B cell (primary cell): Measurements from ENCODE around the gene APMAP. TPM values are rescaled to one million over a fixed set of nuclear protein-coding genes. Genes with fewer than 3 reads are reported as not detected.

Source experiments
- ATAC-seq: fragments of 200-7000 bp; cut with Tn5 transposase; one replicate; pipeline ENCODE4 v1.10.0; 2021; ENCODE audit warnings: low read depth, mild to moderate bottlenecking, moderate number of reproducible peaks, moderate library complexity
- CTCF ChIA-PET: fragments of 350-600 bp; sonication (Branson Sonifier 250); formaldehyde crosslinking; loops from one replicate; lab custom pipeline; 2021; ENCODE audit warnings: antibody characterized with exemption, inconsistent platforms; lab: Charles Lee
- POLR2A ChIA-PET: fragments of 350-600 bp; sonication (Branson Sonifier 250); formaldehyde crosslinking; loops from one replicate; lab custom pipeline; 2021; ENCODE audit warnings: antibody characterized with exemption; lab: Charles Lee
- DNase-seq: peaks from one replicate; pipeline ENCODE4 v3.0.0; 2013
- H2AFZ ChIP-seq: 2 replicates; pipeline ENCODE4 v1.6.1; 2012; ENCODE audit warnings: mild to moderate bottlenecking, low read depth, low read length; ENCODE audit not compliant: insufficient read depth, poor library complexity, severe bottlenecking
- H3K27ac ChIP-seq, 2 donors: 1 replicate in 1 of 2; 2 replicates in 1 of 2; pipeline ENCODE4 v1.5.1; 2012 to 2013; ENCODE audit warnings: low read length in 2 of 2, mild to moderate bottlenecking in 2 of 2, moderate library complexity in 1 of 2
- H3K27me3 ChIP-seq, 4 experiments: fragments of 200-600 bp in 1 of 4; sonication (generic) in 1 of 4; replicated peaks in 1 of 4; 1 replicate in 2 of 4; 2 replicates in 2 of 4; pipeline versions ENCODE4 v1.6.1 to v1.7.0; 2013 to 2016; ENCODE audit warnings: low read length in 3 of 4, mild to moderate bottlenecking in 2 of 4, mixed read lengths in 1 of 4, moderate library complexity in 1 of 4; ENCODE audit not compliant: insufficient read depth in 4 of 4, control insufficient read depth in 3 of 4; ENCODE audit errors: control extremely low read depth in 1 of 4
- H3K36me3 ChIP-seq, 2 experiments: replicated peaks in 1 of 2; 1 replicate in 1 of 2; 2 replicates in 1 of 2; pipeline versions ENCODE4 v1.6.1 to v1.7.1; 2013; ENCODE audit warnings: low read length in 1 of 2; ENCODE audit not compliant: insufficient read depth in 2 of 2, control insufficient read depth in 1 of 2; ENCODE audit errors: control extremely low read depth in 1 of 2, extremely low read depth in 1 of 2
- H3K4me1 ChIP-seq, 2 donors: fragments of 200-600 bp in 1 of 2; sonication (generic) in 1 of 2; 1 replicate in 1 of 2; 2 replicates in 1 of 2; pipeline versions ENCODE4 v1.5.1 to v1.6.1; 2013 to 2017; ENCODE audit warnings: low read length in 2 of 2; ENCODE audit not compliant: control insufficient read depth in 2 of 2, insufficient read depth in 2 of 2
- H3K4me2 ChIP-seq: replicated peaks from 2 replicates; pipeline ENCODE3; 2012; ENCODE audit warnings: mild to moderate bottlenecking, low read depth, low read length; ENCODE audit not compliant: poor library complexity, severe bottlenecking
- H3K4me3 ChIP-seq, 5 experiments: fragments of 200-600 bp in 1 of 5; sonication (generic) in 1 of 5; 1 replicate in 3 of 5; 2 replicates in 2 of 5; pipeline versions ENCODE4 v1.5.1 to v1.7.0; 2011 to 2016; ENCODE audit warnings: low read length in 4 of 5, mild to moderate bottlenecking in 4 of 5, low read depth in 2 of 5, control low read depth in 1 of 5, moderate library complexity in 1 of 5; ENCODE audit not compliant: insufficient read depth in 1 of 5; ENCODE audit errors: control extremely low read depth in 1 of 5, extremely low read depth in 1 of 5
- H3K79me2 ChIP-seq: fragments of 200-600 bp; sonication (generic); one replicate; pipeline ENCODE4 v1.6.0; 2016; ENCODE audit warnings: low read length; ENCODE audit not compliant: control insufficient read depth, insufficient read depth
- H3K9ac ChIP-seq: fragments of 200-600 bp; sonication (generic); 2 replicates; pipeline ENCODE4 v1.6.1; 2017; ENCODE audit warnings: mild to moderate bottlenecking, low read length, moderate library complexity
- H3K9me3 ChIP-seq, 3 donors: one replicate each; pipeline versions ENCODE4 v1.6.1 to v1.7.1; 2013; ENCODE audit warnings: low read length in 2 of 3; ENCODE audit not compliant: control insufficient read depth in 2 of 3, insufficient read depth in 1 of 3; ENCODE audit errors: control extremely low read depth in 1 of 3
- H4K20me1 ChIP-seq: 2 replicates; pipeline ENCODE4 v1.6.0; 2012; ENCODE audit warnings: mild to moderate bottlenecking, low read length; ENCODE audit not compliant: insufficient read depth, control insufficient read depth, poor library complexity, severe bottlenecking
- H3K27ac Mint-ChIP-seq: one replicate; pipeline ENCODE4 v1.8.0; 2021; ENCODE audit warnings: mixed read lengths
- H3K27me3 Mint-ChIP-seq: one replicate; pipeline ENCODE4 v1.8.0; 2021; ENCODE audit warnings: mixed read lengths
- H3K4me1 Mint-ChIP-seq: one replicate; pipeline ENCODE4 v1.8.0; 2021; ENCODE audit warnings: mixed read lengths
- H3K4me3 Mint-ChIP-seq: one replicate; pipeline ENCODE4 v1.8.0; 2021; ENCODE audit warnings: mixed read lengths
- H3K9me3 Mint-ChIP-seq: one replicate; pipeline ENCODE4 v1.8.0; 2022; ENCODE audit warnings: mixed read lengths; ENCODE audit not compliant: insufficient read depth
- EZH2 ChIP-seq: IDR thresholded peaks from 2 replicates; pipeline ENCODE4 v1.6.1; 2012; ENCODE audit warnings: borderline replicate concordance, low read depth, mild to moderate bottlenecking, moderate library complexity, low read length; ENCODE audit not compliant: insufficient read depth, poor library complexity, severe bottlenecking
- WGBS: methylation state at CpG from one replicate; pipeline ENCODE4 v1.1.5; 2013; ENCODE audit warnings: missing lambda C conversion rate; ENCODE audit not compliant: insufficient coverage; 5-methylcytosine and 5-hydroxymethylcytosine counted together
- intact Hi-C: fragments of 100-400 bp; cut with micrococcal nuclease; formaldehyde crosslinking; loops from one replicate; pipeline ENCODE4 v1.10.0; 2022
- polyA plus RNA-seq: library from polyadenylated mRNA; depleted of rRNA; stranded (reverse); fragments of >200 nt; gene quantifications from 2 replicates; pipeline ENCODE4 v1.2.3, GENCODE V29; 2012
- total RNA-seq, 2 donors: library from RNA; stranded (reverse); fragments of 120-200 nt in 1 of 2; gene quantifications; 1 replicate in 1 of 2; 2 replicates in 1 of 2; pipeline versions ENCODE4 v1.2.3 to v1.2.4, GENCODE V29; 2013 to 2022
- TF ChIP-seq, protein P1 (sequence below): fragments of 200-600 bp; IDR thresholded peaks from one replicate; pipeline ENCODE4 v1.8.0; 2022; ENCODE audit warnings: antibody characterized with exemption, mild to moderate bottlenecking

The APMAP gene
- total and polyA plus RNA-seq, 2 donors (not counting 1 experiment from before 2014, with no cell fraction given), result 9.1 to 28.0 TPM

DNA sequence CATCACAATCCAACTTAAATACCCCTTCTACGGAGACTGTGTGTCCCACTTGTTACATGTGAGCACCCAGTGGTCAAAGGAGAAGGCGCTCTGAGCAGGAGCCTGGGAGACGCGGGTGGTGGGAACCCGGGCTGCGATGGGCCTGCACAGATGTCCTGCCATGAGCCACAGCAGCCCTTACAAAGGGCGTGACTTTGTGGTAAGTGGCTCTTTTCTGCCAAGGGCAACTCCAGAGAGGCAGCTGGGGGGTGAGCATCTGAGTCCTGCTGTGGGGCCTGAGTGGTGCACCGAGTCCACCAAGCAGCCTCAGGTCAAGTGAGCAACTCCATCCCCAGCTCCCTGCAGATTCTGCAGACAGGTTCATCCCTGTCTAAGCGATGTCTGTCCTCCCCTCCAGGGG, 77.1 kb downstream of the APMAP start:
- peaks cover 0 to 3% of the 10 kb centered on the region in 2 donors for H3K4me1 ChIP-seq
- CTCF ChIA-PET, result no interaction called here
- H3K27ac ChIP-seq, result no peak overlapping the region
- Mint-ChIP-seq H3K27ac (no peak overlapping the region), H3K27me3 (peaks cover 20% of the 10 kb centered on the region), H3K4me3 (no peak overlapping the region), H3K4me1 (no peaks in the 10 kb centered on the region), H3K9me3 (no peaks in the 10 kb centered on the region)
- H4K20me1 ChIP-seq, result no peaks in the 10 kb centered on the region
- H3K36me3 ChIP-seq, result no peaks in the 10 kb centered on the region
- TF ChIP-seq, protein P1, sequence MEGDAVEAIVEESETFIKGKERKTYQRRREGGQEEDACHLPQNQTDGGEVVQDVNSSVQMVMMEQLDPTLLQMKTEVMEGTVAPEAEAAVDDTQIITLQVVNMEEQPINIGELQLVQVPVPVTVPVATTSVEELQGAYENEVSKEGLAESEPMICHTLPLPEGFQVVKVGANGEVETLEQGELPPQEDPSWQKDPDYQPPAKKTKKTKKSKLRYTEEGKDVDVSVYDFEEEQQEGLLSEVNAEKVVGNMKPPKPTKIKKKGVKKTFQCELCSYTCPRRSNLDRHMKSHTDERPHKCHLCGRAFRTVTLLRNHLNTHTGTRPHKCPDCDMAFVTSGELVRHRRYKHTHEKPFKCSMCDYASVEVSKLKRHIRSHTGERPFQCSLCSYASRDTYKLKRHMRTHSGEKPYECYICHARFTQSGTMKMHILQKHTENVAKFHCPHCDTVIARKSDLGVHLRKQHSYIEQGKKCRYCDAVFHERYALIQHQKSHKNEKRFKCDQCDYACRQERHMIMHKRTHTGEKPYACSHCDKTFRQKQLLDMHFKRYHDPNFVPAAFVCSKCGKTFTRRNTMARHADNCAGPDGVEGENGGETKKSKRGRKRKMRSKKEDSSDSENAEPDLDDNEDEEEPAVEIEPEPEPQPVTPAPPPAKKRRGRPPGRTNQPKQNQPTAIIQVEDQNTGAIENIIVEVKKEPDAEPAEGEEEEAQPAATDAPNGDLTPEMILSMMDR, result no peak
- TF ChIP-seq EZH2, result no peak
- no peak overlapping the region for H3K4me2 ChIP-seq
- H3K4me3 ChIP-seq, result no peak overlapping the region
- POLR2A ChIA-PET, result no interaction called here
- no peak for DNase-seq
- WGBS, result 94% methylated on average over 9 of the region's 9 CpGs
- H3K79me2 ChIP-seq, result no peaks in the 10 kb centered on the region
- intact Hi-C loops, result loop anchor here (5.0 kb wide), 1 partner anchor 753 kb away; no protein-coding TSS in a partner anchor
- H3K9ac ChIP-seq, result no peak overlapping the region
- H2AFZ ChIP-seq, result no peak overlapping the region
- ATAC-seq, result no peak
- peaks cover 0 to 13% (median 2%) of the 10 kb centered on the region in 4 experiments for H3K27me3 ChIP-seq
- peaks cover 0 to 3% (median 0%) of the 10 kb centered on the region in 3 donors for H3K9me3 ChIP-seq

DNA sequence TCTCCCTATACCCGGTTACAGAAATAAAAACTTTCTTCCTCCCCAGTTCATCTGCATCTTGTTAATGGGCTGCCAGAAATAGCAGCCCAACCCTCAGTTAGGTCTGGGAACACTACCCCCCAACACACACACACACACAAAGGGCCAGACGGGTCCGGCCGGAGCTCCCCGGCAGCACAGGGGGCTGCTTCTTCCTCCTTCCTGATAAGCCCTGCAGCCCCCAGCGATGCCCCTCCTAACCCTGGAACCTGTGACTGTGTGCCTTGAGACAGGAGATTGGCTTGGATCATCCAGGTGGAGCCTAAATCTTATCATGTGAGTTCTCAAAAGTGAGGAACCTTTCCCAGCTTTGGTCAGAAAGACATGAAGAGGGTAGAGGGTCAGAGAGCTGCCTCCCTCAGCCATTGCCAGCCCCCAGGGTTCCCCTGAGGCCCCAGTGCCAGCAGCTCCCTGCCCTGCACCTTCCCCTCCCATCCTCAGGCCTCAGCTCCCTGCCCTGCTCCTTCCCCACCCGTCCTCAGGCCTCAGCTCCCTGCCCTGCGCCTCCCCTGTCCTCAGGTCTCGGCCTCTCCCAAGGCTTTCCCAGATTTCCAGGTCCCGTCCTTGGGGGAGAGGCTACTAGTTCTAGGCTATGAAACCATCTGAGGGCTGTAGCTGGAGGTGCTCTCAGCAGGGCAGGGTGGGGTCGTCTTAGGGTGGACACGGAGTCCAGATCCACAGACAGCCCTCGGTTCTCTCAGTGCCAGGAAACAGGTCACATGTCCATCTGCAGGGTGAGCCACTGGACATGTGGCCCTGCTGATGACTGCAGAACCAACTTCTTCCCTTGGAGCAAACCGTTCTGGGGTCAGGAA, 77.9 kb downstream of the APMAP start:
- intact Hi-C loops, result loop anchor here (5.0 kb wide), 1 partner anchor 752 kb away; no protein-coding TSS in a partner anchor
- no peak overlapping the region for H3K4me3 Mint-ChIP-seq
- ChIA-PET CTCF (no interaction called here), POLR2A (no interaction called here)
- Histone ChIP-seq H3K4me1 (peaks cover 0 to 3% of the 10 kb centered on the region in 2 donors), H3K79me2 (no peaks in the 10 kb centered on the region), H2AFZ (no peak overlapping the region), H3K4me2 (no peak overlapping the region), H3K9ac (no peak overlapping the region), H3K9me3 (peaks cover 0 to 5% (median 0%) of the 10 kb centered on the region in 3 donors), H3K27ac (no peak overlapping the region), H3K4me3 (no peak overlapping the region), H4K20me1 (no peaks in the 10 kb centered on the region), H3K36me3 (no peaks in the 10 kb centered on the region), H3K27me3 (peaks cover 0 to 13% (median 2%) of the 10 kb centered on the region in 4 experiments)
- no peak for ATAC-seq
- DNase-seq, result no peak
- no peak overlapping the region for H3K27ac Mint-ChIP-seq
- 85% methylated on average over 6 of the region's 14 CpGs for WGBS
- H3K9me3 Mint-ChIP-seq, result no peaks in the 10 kb centered on the region
- no peaks in the 10 kb centered on the region for H3K4me1 Mint-ChIP-seq
- H3K27me3 Mint-ChIP-seq, result peaks cover 19% of the 10 kb centered on the region
- TF ChIP-seq, protein P1, result no peak
- no peak for TF ChIP-seq EZH2
